GM12865 (cell line): ENCODE results near the gene SPATA19.
A peak's percentile ranks its signal among the peaks of the same experiment; 100 is the strongest.
"Not testable (repeated sequence)": the region's sequence is repeated elsewhere in the genome, so short reads cannot be mapped to it uniquely, and the experiment has no call there.

Experiments
- DNase-seq: peaks from one replicate; pipeline ENCODE4 v3.0.0; 2010; ENCODE audit warnings: low read depth
- H3K4me3 ChIP-seq: 2 replicates; pipeline ENCODE4 v1.5.1; 2011; ENCODE audit warnings: mild to moderate bottlenecking, low read depth, low read length, control low read depth
- TF ChIP-seq, protein P1 (sequence below): IDR thresholded peaks from 2 replicates; pipeline ENCODE4 v1.5.1; 2011; ENCODE audit warnings: low read length, control low read depth, low read depth, inconsistent platforms; ENCODE audit not compliant: insufficient read depth; ENCODE audit errors: missing control alignments

Gene SPATA19

DNA sequence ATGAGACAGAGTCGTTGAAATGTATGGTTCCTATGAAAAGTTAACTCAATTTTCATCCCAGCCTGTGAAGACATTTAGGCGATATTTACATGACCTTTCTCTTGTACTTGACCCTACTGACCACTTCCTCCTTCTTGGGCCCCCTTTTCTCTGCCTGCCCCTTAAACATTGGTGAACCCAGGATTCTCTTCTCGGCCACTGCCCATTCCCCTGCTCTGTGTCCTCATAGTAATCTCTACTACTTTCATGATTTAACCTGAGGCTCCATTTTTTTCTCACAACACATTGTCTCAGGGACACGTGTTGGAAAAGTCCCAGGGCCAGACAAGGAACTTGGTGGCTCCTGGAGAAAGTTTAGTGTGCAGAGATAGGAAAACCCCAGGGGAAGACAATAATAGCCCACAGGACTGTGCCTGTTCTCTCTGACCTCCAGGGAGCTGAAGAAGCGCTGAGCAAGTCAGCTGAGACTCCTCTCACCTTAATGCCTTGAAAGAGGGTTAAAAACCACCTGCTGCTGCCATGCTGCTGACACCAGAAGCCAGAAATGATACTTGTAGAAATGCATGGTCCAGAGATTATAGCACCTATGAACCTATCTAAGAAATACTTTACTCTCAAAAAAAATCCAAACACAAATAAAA lies 42.5 kb upstream of the SPATA19 start:
- H3K4me3 ChIP-seq, result no peak overlapping the region
- TF ChIP-seq, protein P1, sequence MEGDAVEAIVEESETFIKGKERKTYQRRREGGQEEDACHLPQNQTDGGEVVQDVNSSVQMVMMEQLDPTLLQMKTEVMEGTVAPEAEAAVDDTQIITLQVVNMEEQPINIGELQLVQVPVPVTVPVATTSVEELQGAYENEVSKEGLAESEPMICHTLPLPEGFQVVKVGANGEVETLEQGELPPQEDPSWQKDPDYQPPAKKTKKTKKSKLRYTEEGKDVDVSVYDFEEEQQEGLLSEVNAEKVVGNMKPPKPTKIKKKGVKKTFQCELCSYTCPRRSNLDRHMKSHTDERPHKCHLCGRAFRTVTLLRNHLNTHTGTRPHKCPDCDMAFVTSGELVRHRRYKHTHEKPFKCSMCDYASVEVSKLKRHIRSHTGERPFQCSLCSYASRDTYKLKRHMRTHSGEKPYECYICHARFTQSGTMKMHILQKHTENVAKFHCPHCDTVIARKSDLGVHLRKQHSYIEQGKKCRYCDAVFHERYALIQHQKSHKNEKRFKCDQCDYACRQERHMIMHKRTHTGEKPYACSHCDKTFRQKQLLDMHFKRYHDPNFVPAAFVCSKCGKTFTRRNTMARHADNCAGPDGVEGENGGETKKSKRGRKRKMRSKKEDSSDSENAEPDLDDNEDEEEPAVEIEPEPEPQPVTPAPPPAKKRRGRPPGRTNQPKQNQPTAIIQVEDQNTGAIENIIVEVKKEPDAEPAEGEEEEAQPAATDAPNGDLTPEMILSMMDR, result no peak
- DNase-seq, result peak; percentile 35

DNA sequence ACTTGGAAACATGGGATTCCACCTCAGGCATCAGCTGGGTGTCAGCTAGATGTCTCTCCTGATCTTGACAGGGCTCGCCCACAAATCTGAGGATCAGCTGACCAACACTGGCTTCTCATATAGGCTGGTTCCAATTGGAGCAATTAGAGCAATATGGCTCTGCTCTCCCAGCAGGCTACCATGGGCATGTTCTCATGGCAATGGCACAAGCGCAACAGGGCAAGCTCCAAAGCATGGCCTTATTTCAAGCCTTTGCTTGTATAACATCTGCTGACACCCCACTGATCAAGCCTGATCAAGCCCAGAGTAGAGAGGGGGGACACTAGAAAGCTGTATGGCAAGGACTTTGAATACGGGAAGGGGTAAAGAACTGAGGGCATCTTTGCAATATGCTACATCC lies 40.7 kb upstream of the SPATA19 start:
- no peak overlapping the region for H3K4me3 ChIP-seq
- TF ChIP-seq, protein P1, result no peak
- DNase-seq, result no peak

DNA sequence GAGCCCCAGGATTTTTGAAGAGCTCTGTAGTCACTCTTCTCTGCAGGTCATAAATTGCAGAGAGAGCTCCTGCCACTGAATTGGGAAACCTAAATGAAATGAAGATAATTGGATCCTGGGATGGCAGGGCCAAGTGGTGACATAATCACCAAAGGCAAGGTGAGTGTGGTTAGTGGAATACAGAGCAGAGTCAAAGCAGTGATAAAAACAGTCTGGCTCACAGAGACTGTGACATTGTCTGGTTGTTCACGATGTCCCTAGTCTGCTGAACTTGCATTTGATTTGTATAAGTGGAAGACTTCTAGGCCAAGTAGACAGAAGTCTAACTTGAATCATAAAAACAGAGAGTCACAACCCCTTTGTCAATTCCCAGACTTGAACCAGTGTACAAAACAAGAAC lies 26.8 kb upstream of the SPATA19 start:
- TF ChIP-seq, protein P1, result no peak
- DNase-seq, result no peak
- no peak overlapping the region for H3K4me3 ChIP-seq

DNA sequence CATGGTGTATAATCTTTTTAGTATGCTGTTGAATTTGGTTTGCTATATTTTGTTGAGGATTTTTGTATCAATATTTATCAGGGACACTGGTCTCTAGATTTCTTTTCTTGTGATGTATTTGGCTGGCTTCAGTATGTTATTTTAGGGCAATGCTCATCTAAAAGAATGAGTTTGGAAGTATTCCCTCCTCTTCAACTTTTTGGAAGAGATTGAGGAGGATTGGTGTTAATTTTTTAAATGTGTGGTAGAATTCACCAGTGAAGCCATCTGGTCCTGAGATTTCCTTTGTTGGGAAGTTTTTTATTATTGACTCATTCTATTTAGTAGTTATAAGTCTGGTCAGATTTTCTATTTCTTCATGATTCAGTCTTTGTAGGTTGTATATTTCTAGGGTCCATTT lies 22.1 kb upstream of the SPATA19 start:
- H3K4me3 ChIP-seq, result no peak overlapping the region
- DNase-seq, result no peak
- TF ChIP-seq, protein P1, result no peak

DNA sequence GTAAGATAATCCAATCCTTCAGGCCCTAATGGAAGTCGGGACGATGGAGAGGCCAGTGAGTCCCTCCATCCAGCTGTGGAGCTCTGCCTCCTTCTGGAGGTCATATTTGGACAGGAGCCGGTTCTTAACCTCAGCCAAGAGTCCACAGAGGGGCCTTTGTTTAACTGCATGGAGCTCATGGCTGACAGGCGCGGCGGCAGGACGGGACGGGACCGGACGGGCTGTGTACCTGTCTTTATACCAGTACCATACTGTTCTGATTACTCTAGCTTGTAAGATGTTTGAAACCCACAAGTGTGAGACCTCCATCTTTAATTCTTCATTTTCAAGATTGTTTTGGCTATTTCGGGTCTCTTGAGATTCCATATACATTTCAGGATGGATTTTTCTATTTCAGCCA lies 20.2 kb upstream of the SPATA19 start:
- TF ChIP-seq, protein P1, result no peak
- no peak for DNase-seq

DNA sequence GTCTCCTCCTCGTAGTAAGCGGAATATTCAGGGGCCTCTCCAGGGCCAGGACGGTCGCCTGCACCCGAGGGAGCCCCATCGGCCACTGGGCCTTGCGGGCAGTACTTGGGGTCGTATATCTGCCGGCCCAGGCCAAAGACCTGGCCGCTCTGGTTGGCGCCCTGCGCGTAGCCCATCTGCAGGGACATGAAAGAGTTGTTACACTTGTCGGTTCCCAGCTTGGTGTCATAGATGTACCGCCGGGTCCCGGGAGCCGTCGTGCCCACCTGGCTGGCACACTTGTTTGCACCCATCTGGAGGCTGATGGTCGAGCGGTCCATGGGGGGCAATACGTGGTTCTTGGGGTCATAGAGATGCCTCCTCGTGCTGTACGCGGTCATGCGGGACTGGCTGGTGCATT lies 19.4 kb upstream of the SPATA19 start:
- TF ChIP-seq, protein P1, result no peak
- no peak overlapping the region for H3K4me3 ChIP-seq
- no peak for DNase-seq

More for the DNA sequence above, 20.2 kb upstream of the SPATA19 start:
- H3K4me3 ChIP-seq, result no peak overlapping the region

DNA sequence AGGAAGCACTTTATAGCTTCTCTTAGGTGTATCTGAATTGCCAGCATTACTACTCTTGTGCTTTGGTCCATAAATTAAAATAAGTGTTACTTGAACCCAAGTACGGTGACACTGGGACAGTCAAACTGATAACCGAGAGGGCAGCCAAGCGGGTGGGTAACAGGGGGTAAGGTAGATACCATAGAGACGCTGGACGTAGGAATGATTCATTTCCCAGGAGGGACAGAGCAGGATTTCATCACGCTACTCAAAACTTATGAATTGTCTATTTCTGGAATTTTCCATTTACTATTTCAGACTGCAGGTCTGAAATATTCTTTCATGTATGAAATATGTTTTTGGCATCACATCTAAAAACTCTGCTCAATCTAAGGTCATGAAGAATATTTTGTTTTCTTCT lies 14.8 kb upstream of the SPATA19 start:
- TF ChIP-seq, protein P1, result no peak
- no peak for DNase-seq
- H3K4me3 ChIP-seq, result no peak overlapping the region

DNA sequence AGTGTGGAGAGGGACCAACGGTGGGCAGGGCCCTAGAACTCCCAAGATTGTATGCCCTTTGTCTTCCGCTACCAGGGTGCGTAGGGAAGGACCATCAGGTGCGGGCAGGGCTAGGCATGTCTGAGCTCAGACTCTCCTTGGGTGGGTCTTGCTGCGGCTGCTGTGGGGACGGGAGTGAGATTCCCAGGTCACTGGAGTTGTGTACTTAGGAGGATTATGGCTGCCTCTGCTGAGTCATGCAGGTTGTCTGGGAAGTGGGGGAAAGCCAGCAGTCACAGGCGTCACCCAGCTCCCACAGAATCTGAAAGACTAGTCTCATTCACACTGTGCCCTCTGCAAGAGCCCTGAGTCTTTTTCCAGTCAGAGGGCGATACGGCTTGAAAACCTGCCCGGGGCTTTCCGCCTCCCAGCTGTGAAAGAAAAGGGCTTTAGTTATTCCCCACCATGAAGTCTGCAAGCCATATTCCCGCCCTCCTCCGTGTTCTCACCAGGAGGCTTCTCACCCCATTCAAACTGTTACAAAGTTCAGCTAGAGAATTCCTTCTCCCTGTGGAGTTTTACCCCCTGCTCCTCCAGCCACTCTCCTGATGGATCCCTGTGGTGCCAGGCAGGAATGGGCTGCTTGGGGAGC lies 9.1 kb upstream of the SPATA19 start:
- not testable (repeated sequence) for DNase-seq, H3K4me3 ChIP-seq
